B cell (primary cell): Measurements from ENCODE around the gene UBR4. TPM values are rescaled to one million over a fixed set of nuclear protein-coding genes. Genes with fewer than 3 reads are reported as not detected.

ENCODE experiments used
- ATAC-seq: fragments of 200-7000 bp; cut with Tn5 transposase; one replicate; pipeline ENCODE4 v1.10.0; 2021; ENCODE audit warnings: low read depth, mild to moderate bottlenecking, moderate number of reproducible peaks, moderate library complexity
- CTCF ChIA-PET: fragments of 350-600 bp; sonication (Branson Sonifier 250); formaldehyde crosslinking; loops from one replicate; lab custom pipeline; 2021; ENCODE audit warnings: antibody characterized with exemption, inconsistent platforms; lab: Charles Lee
- POLR2A ChIA-PET: fragments of 350-600 bp; sonication (Branson Sonifier 250); formaldehyde crosslinking; loops from one replicate; lab custom pipeline; 2021; ENCODE audit warnings: antibody characterized with exemption; lab: Charles Lee
- DNase-seq: peaks from one replicate; pipeline ENCODE4 v3.0.0; 2013
- H2AFZ ChIP-seq: 2 replicates; pipeline ENCODE4 v1.6.1; 2012; ENCODE audit warnings: mild to moderate bottlenecking, low read depth, low read length; ENCODE audit not compliant: insufficient read depth, poor library complexity, severe bottlenecking
- H3K27ac ChIP-seq, 2 donors: 1 replicate in 1 of 2; 2 replicates in 1 of 2; pipeline ENCODE4 v1.5.1; 2012 to 2013; ENCODE audit warnings: low read length in 2 of 2, mild to moderate bottlenecking in 2 of 2, moderate library complexity in 1 of 2
- H3K27me3 ChIP-seq, 4 experiments: fragments of 200-600 bp in 1 of 4; sonication (generic) in 1 of 4; replicated peaks in 1 of 4; 1 replicate in 2 of 4; 2 replicates in 2 of 4; pipeline versions ENCODE4 v1.6.1 to v1.7.0; 2013 to 2016; ENCODE audit warnings: low read length in 3 of 4, mild to moderate bottlenecking in 2 of 4, mixed read lengths in 1 of 4, moderate library complexity in 1 of 4; ENCODE audit not compliant: insufficient read depth in 4 of 4, control insufficient read depth in 3 of 4; ENCODE audit errors: control extremely low read depth in 1 of 4
- H3K36me3 ChIP-seq, 2 experiments: replicated peaks in 1 of 2; 1 replicate in 1 of 2; 2 replicates in 1 of 2; pipeline versions ENCODE4 v1.6.1 to v1.7.1; 2013; ENCODE audit warnings: low read length in 1 of 2; ENCODE audit not compliant: insufficient read depth in 2 of 2, control insufficient read depth in 1 of 2; ENCODE audit errors: control extremely low read depth in 1 of 2, extremely low read depth in 1 of 2
- H3K4me1 ChIP-seq, 2 donors: fragments of 200-600 bp in 1 of 2; sonication (generic) in 1 of 2; 1 replicate in 1 of 2; 2 replicates in 1 of 2; pipeline versions ENCODE4 v1.5.1 to v1.6.1; 2013 to 2017; ENCODE audit warnings: low read length in 2 of 2; ENCODE audit not compliant: control insufficient read depth in 2 of 2, insufficient read depth in 2 of 2
- H3K4me2 ChIP-seq: replicated peaks from 2 replicates; pipeline ENCODE3; 2012; ENCODE audit warnings: mild to moderate bottlenecking, low read depth, low read length; ENCODE audit not compliant: poor library complexity, severe bottlenecking
- H3K4me3 ChIP-seq, 5 experiments: fragments of 200-600 bp in 1 of 5; sonication (generic) in 1 of 5; 1 replicate in 3 of 5; 2 replicates in 2 of 5; pipeline versions ENCODE4 v1.5.1 to v1.7.0; 2011 to 2016; ENCODE audit warnings: low read length in 4 of 5, mild to moderate bottlenecking in 4 of 5, low read depth in 2 of 5, control low read depth in 1 of 5, moderate library complexity in 1 of 5; ENCODE audit not compliant: insufficient read depth in 1 of 5; ENCODE audit errors: control extremely low read depth in 1 of 5, extremely low read depth in 1 of 5
- H3K79me2 ChIP-seq: fragments of 200-600 bp; sonication (generic); one replicate; pipeline ENCODE4 v1.6.0; 2016; ENCODE audit warnings: low read length; ENCODE audit not compliant: control insufficient read depth, insufficient read depth
- H3K9ac ChIP-seq: fragments of 200-600 bp; sonication (generic); 2 replicates; pipeline ENCODE4 v1.6.1; 2017; ENCODE audit warnings: mild to moderate bottlenecking, low read length, moderate library complexity
- H3K9me3 ChIP-seq, 3 donors: one replicate each; pipeline versions ENCODE4 v1.6.1 to v1.7.1; 2013; ENCODE audit warnings: low read length in 2 of 3; ENCODE audit not compliant: control insufficient read depth in 2 of 3, insufficient read depth in 1 of 3; ENCODE audit errors: control extremely low read depth in 1 of 3
- H4K20me1 ChIP-seq: 2 replicates; pipeline ENCODE4 v1.6.0; 2012; ENCODE audit warnings: mild to moderate bottlenecking, low read length; ENCODE audit not compliant: insufficient read depth, control insufficient read depth, poor library complexity, severe bottlenecking
- H3K27ac Mint-ChIP-seq: one replicate; pipeline ENCODE4 v1.8.0; 2021; ENCODE audit warnings: mixed read lengths
- H3K27me3 Mint-ChIP-seq: one replicate; pipeline ENCODE4 v1.8.0; 2021; ENCODE audit warnings: mixed read lengths
- H3K4me1 Mint-ChIP-seq: one replicate; pipeline ENCODE4 v1.8.0; 2021; ENCODE audit warnings: mixed read lengths
- H3K4me3 Mint-ChIP-seq: one replicate; pipeline ENCODE4 v1.8.0; 2021; ENCODE audit warnings: mixed read lengths
- H3K9me3 Mint-ChIP-seq: one replicate; pipeline ENCODE4 v1.8.0; 2022; ENCODE audit warnings: mixed read lengths; ENCODE audit not compliant: insufficient read depth
- CTCF ChIP-seq: fragments of 200-600 bp; IDR thresholded peaks from one replicate; pipeline ENCODE4 v1.8.0; 2022; ENCODE audit warnings: antibody characterized with exemption, mild to moderate bottlenecking
- EZH2 ChIP-seq: IDR thresholded peaks from 2 replicates; pipeline ENCODE4 v1.6.1; 2012; ENCODE audit warnings: borderline replicate concordance, low read depth, mild to moderate bottlenecking, moderate library complexity, low read length; ENCODE audit not compliant: insufficient read depth, poor library complexity, severe bottlenecking
- WGBS: methylation state at CpG from one replicate; pipeline ENCODE4 v1.1.5; 2013; ENCODE audit warnings: missing lambda C conversion rate; ENCODE audit not compliant: insufficient coverage; 5-methylcytosine and 5-hydroxymethylcytosine counted together
- intact Hi-C: fragments of 100-400 bp; cut with micrococcal nuclease; formaldehyde crosslinking; loops from one replicate; pipeline ENCODE4 v1.10.0; 2022
- polyA plus RNA-seq: library from polyadenylated mRNA; depleted of rRNA; stranded (reverse); fragments of >200 nt; gene quantifications from 2 replicates; pipeline ENCODE4 v1.2.3, GENCODE V29; 2012
- total RNA-seq, 2 donors: library from RNA; stranded (reverse); fragments of 120-200 nt in 1 of 2; gene quantifications; 1 replicate in 1 of 2; 2 replicates in 1 of 2; pipeline versions ENCODE4 v1.2.3 to v1.2.4, GENCODE V29; 2013 to 2022

The UBR4 gene
- total and polyA plus RNA-seq, 2 donors (not counting 1 experiment from before 2014, with no cell fraction given), result 90.0 to 190 TPM

GRCh38 chr1:19028546-19029129 is 181.4 kb downstream of the UBR4 start:
- POLR2A ChIA-PET, result no interaction called here

More at GRCh38 chr1:19028546-19029129, 181.4 kb downstream of the UBR4 start:
- Histone ChIP-seq H3K27me3 (peaks cover 0 to 21% (median 3%) of the 10 kb centered on the region in 4 experiments), H4K20me1 (no peaks in the 10 kb centered on the region), H3K27ac (no peak overlapping the region), H3K36me3 (no peaks in the 10 kb centered on the region), H3K4me2 (no peak overlapping the region), H3K9ac (no peak overlapping the region), H3K79me2 (no peaks in the 10 kb centered on the region), H2AFZ (no peak overlapping the region), H3K4me1 (no peaks in the 10 kb centered on the region), H3K4me3 (no peak overlapping the region), H3K9me3 (peaks cover 0 to 4% (median 1%) of the 10 kb centered on the region in 3 donors)
- intact Hi-C loops, result no loop called here
- no peak for TF ChIP-seq CTCF
- no peak for TF ChIP-seq EZH2
- ATAC-seq, result no peak
- DNase-seq, result no peak
- H3K27me3 Mint-ChIP-seq, result peaks cover 41% of the 10 kb centered on the region
- H3K4me1 Mint-ChIP-seq, result no peaks in the 10 kb centered on the region
- H3K4me3 Mint-ChIP-seq, result no peak overlapping the region
- no peak overlapping the region for H3K27ac Mint-ChIP-seq
- CTCF ChIA-PET, result no interaction called here
- 82% methylated on average over 8 of the region's 8 CpGs for WGBS
- no peaks in the 10 kb centered on the region for H3K9me3 Mint-ChIP-seq
